ENCODE results near the gene PRKRA. TPM values are rescaled to one million over a fixed set of nuclear protein-coding genes. Genes with fewer than 3 reads are reported as not detected.

PRKRA gene
- total and polyA plus RNA-seq, 2 donors (not counting 3 experiments of a cell fraction or from before 2014, with no cell fraction given): 31.0 to 46.6 TPM

- Histone ChIP-seq H3K79me2 (ENCODE audit: control insufficient read depth, insufficient read depth, low read length) (no peaks in the 10 kb centered on the region), H3K9ac (replicated peaks; ENCODE audit: extremely low read depth, insufficient read depth, low read length) (no peak overlapping the region), H4K20me1 (replicated peaks; ENCODE audit: control insufficient read depth, extremely low read depth, insufficient read depth, low read length) (no peaks in the 10 kb centered on the region), H3K27me3 (ENCODE audit: control insufficient read depth in 2 of 2, insufficient read depth in 2 of 2, low read length in 2 of 2) (no peaks in the 10 kb centered on the region), H3K9me1 (replicated peaks; ENCODE audit: control insufficient read depth, extremely low read depth, insufficient read depth, low read length) (no peaks in the 10 kb centered on the region), H3K4me1 (ENCODE audit: control insufficient read depth, extremely low read depth, insufficient read depth, low read length) (peaks cover 7% of the 10 kb centered on the region), H3K36me3 (ENCODE audit: control insufficient read depth in 2 of 2, extremely low read depth in 1 of 2, insufficient read depth in 2 of 2, low read length in 2 of 2) (no peaks in the 10 kb centered on the region), H3K4me2 (ENCODE audit: insufficient read depth, low read length) (no peak overlapping the region), H3K27ac (ENCODE audit: insufficient read depth, low read depth, low read length) (no peak overlapping the region), H2AFZ (ENCODE audit: low read depth, low read length) (no peak overlapping the region), H3K9me3 (replicated peaks; ENCODE audit: control insufficient read depth, insufficient read depth, low read length) (no peaks in the 10 kb centered on the region), H3K4me3 (replicated peaks in 1 of 3; ENCODE audit: insufficient read depth in 1 of 3, low read depth in 1 of 3, low read length in 3 of 3) (no peak overlapping the region)
- intact Hi-C loops (cut with micrococcal nuclease): no loop called here
- no peak for FAIRE-seq
- DNase-seq (ENCODE audit: low read depth, low spot score): no peak
- TF ChIP-seq MAX (IDR thresholded peaks at IDR 0.05; ENCODE audit: insufficient read depth, insufficient read length) (no peak), POLR2AphosphoS5 (IDR thresholded peaks at IDR 0.05; ENCODE audit: insufficient read depth, low read depth, low read length) (no peak), GATA2 (IDR thresholded peaks at IDR 0.05; ENCODE audit: insufficient read depth, insufficient read length, low read depth, low read length) (no peak), FOS (IDR thresholded peaks at IDR 0.05; ENCODE audit: borderline replicate concordance, insufficient read depth, low read length) (no peak), EZH2 (IDR thresholded peaks at IDR 0.05; ENCODE audit: borderline replicate concordance, low read depth, low read length, severe bottlenecking) (no peak), MYC (IDR thresholded peaks at IDR 0.05; ENCODE audit: low read depth, low read length) (no peak), POLR2A (IDR thresholded peaks at IDR 0.05; ENCODE audit: low read depth, low read length) (no peak), JUN (IDR thresholded peaks at IDR 0.05; ENCODE audit: borderline replicate concordance, insufficient read depth, insufficient read length, low read depth) (no peak)
- TF ChIP-seq, protein P1, sequence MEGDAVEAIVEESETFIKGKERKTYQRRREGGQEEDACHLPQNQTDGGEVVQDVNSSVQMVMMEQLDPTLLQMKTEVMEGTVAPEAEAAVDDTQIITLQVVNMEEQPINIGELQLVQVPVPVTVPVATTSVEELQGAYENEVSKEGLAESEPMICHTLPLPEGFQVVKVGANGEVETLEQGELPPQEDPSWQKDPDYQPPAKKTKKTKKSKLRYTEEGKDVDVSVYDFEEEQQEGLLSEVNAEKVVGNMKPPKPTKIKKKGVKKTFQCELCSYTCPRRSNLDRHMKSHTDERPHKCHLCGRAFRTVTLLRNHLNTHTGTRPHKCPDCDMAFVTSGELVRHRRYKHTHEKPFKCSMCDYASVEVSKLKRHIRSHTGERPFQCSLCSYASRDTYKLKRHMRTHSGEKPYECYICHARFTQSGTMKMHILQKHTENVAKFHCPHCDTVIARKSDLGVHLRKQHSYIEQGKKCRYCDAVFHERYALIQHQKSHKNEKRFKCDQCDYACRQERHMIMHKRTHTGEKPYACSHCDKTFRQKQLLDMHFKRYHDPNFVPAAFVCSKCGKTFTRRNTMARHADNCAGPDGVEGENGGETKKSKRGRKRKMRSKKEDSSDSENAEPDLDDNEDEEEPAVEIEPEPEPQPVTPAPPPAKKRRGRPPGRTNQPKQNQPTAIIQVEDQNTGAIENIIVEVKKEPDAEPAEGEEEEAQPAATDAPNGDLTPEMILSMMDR (IDR thresholded peaks at IDR 0.05; ENCODE audit: extremely low read depth in 1 of 2, insufficient read depth in 1 of 2, low read depth in 1 of 2, low read length in 2 of 2): no peak
- dilution Hi-C loops (cut with MboI; ENCODE audit: extremely low pct_ligation_motif_present, low sequenced_read_pairs): no loop called here
- POLR2A ChIA-PET: no interaction called here
- BruUV-seq (replicated peaks): no TSS peak
- CTCF ChIA-PET: interaction anchor here (0.8 to 4.2 kb wide), 7 partner anchors 8 to 260 kb away, joined by 3 to 31 read pairs (median 4); no protein-coding TSS in a partner anchor
Observed at GRCh38 chr2:178391701-178392100, 59.3 kb downstream of the PRKRA start.

Measured in endothelial cell of umbilical vein (primary cell).